Left lung (tissue), 10 donors: ENCODE measurements around the gene KCNH2. TPM values are rescaled to one million over a fixed set of nuclear protein-coding genes. Genes with fewer than 3 reads are reported as not detected.

Source experiments
- ATAC-seq: fragments of 200-7000 bp; cut with Tn5 transposase; one replicate; pipeline ENCODE4 v1.9.1; 2020; ENCODE audit warnings: moderate library complexity
- DNase-seq, 4 donors: peaks; one replicate each; pipeline ENCODE4 v3.0.0-alpha.2; 2013 to 2020
- H3K27ac ChIP-seq, 2 donors: fragments of 200-600 bp; sonication (generic) in 1 of 2; one replicate each; pipeline versions ENCODE4 v1.5.0 to v1.8.0; 2020 to 2021
- H3K27me3 ChIP-seq, 2 donors: fragments of 200-600 bp; sonication (generic) in 1 of 2; one replicate each; pipeline versions ENCODE4 v1.5.0 to v1.8.0; 2020 to 2021
- H3K36me3 ChIP-seq, 2 donors: fragments of 200-600 bp; sonication (generic) in 1 of 2; one replicate each; pipeline versions ENCODE4 v1.5.0 to v1.8.0; 2020 to 2021
- H3K4me1 ChIP-seq, 2 donors: fragments of 200-600 bp; one replicate each; pipeline ENCODE4 v1.8.0; 2021
- H3K4me3 ChIP-seq, 2 donors: fragments of 200-600 bp; sonication (generic) in 1 of 2; one replicate each; pipeline versions ENCODE4 v1.5.0 to v1.8.0; 2020 to 2021; ENCODE audit warnings: mild to moderate bottlenecking in 1 of 2
- H3K9me3 ChIP-seq, 2 donors: fragments of 200-600 bp; sonication (generic) in 1 of 2; one replicate each; pipeline versions ENCODE4 v1.5.0 to v1.8.0; 2020 to 2021
- intact Hi-C, 2 donors: fragments of 100-400 bp; cut with DNase I; formaldehyde crosslinking; loops; one replicate each; pipeline versions ENCODE4 v1.11.2 to v1.14.2; 2022
- polyA plus RNA-seq, 6 donors: library from polyadenylated mRNA; unstranded; fragments of 120-200 nt; gene quantifications; one replicate each; pipeline ENCODE4 v1.2.1, GENCODE V29; 2013; ENCODE audit not compliant: insufficient read length in 6 of 6
- total RNA-seq, 2 donors: library from RNA; stranded (reverse); fragmentation: NEBNext Ultra II Directional; extraction: Animal tissue kit (Norgen Biotek cat#: 25700); gene quantifications; one replicate each; pipeline ENCODE4 v1.2.1, GENCODE V29; 2021
- TF ChIP-seq, protein P1 (sequence below), 2 donors: fragments of 200-600 bp; sonication (generic) in 1 of 2; IDR thresholded peaks; one replicate each; pipeline versions ENCODE4 v1.5.0 to v1.8.0; 2021; ENCODE audit warnings: antibody characterized with exemption in 2 of 2
- donor health status: DM: no; HTN: yes; CAD: no.
- donor health status: DM: no; HTN: no; CAD: no.

The KCNH2 gene
- total and polyA plus RNA-seq, 8 donors, result 0.82 to 5.3 (median 4.2) TPM

DNA sequence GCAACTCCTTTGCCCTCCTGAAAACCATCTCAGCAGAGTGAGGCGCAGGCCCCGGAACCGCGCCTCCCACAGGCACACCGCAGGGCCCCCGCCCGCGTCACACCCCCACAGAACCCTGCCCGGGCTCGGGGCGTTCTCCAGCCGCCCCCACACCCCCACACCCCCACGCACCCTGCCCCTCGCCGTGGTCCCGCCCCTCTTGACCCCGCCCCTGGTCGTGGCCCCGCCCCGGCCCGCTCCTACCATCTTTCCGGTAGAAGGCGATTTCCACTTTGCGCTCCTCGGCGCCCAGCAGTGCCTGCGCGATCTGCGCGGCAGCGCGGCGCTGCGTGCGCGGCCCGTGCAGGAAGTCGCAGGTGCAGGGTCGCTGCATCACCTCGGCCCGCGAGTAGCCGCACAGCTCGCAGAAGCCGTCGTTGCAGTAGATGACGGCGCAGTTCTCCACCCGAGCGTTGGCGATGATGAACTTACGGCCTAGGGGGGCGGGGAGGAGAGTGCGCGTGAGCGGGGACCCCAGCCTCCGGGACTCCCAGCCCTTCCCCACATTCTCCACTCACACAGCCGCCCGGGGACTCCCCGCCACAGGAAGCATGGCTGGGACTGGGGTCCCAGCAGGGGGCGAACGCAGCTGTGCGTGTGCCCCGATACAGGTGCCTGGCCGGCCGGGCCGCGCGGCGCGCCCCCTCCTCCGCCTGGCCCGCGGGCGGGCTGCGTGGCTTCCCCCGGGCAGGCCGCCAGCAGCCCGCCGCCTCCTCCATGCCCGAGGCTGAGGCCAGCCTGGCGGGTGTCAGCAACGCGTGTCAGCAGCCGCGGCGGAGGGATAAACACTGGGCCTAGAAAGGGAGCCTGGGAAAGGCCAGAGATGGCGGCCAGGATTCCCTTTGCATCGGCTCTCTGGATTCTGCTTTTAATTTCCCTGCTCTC lies 3.4 kb downstream of the KCNH2 start:
- Histone ChIP-seq H3K27ac (no peak overlapping the region), H3K4me1 (peaks cover 14 to 41% of the 10 kb centered on the region in 2 donors), H3K36me3 (no peaks in the 10 kb centered on the region), H3K9me3 (no peaks in the 10 kb centered on the region), H3K27me3 (peaks cover 40 to 97% of the 10 kb centered on the region in 2 donors), H3K4me3 (peak overlapping the region; percentile 15 to 39)
- TF ChIP-seq, protein P1, sequence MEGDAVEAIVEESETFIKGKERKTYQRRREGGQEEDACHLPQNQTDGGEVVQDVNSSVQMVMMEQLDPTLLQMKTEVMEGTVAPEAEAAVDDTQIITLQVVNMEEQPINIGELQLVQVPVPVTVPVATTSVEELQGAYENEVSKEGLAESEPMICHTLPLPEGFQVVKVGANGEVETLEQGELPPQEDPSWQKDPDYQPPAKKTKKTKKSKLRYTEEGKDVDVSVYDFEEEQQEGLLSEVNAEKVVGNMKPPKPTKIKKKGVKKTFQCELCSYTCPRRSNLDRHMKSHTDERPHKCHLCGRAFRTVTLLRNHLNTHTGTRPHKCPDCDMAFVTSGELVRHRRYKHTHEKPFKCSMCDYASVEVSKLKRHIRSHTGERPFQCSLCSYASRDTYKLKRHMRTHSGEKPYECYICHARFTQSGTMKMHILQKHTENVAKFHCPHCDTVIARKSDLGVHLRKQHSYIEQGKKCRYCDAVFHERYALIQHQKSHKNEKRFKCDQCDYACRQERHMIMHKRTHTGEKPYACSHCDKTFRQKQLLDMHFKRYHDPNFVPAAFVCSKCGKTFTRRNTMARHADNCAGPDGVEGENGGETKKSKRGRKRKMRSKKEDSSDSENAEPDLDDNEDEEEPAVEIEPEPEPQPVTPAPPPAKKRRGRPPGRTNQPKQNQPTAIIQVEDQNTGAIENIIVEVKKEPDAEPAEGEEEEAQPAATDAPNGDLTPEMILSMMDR (IDR thresholded peaks at IDR 0.05), result no peak
- intact Hi-C loops, result no loop called here
- DNase-seq (peak in 1 of 4 donors; percentile 86), ATAC-seq (peak; percentile 57)

DNA sequence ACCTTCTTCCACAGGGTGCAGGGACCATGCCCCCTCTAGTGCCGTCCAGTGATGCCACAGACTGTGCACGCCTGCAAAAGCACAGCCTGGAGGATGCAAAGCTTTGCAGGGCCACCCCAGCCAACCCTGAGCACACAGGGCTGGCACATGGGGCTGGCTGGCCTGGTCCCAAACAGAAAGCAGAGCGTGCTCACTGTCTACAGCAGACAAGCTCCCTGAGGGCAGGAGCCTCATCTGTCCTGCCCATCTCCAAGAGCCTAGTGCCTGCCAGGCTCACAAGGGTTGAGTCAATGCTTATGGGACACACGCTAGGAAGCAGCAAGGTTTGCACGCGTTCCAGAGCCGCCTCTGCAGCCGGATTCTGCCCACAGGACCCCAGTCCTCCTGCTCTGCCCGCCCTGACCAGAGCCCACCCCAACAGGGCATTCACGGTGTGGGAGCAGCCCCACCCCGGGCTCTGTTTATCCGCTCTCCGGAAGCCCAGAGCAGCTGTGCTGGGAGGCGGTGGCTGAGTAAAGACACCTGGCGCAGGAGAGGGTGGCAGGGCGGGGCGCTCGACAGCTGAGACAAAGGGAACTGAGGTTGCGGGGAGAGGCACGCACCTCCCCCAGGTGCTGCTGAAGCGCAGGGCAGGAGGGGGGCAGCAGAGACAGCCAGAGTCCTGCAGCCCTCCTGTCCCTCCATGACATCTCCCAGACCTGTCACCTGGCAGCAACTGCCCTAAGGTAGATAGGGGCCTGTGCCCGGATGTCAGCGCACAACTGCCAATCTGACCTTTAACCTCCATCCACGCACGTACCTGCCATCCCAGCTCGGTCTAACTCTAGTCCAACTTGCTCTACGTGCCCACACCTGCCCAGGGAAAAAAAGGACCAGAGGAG lies 4.3 kb downstream of the KCNH2 start:
- TF ChIP-seq, protein P1 (IDR thresholded peaks at IDR 0.05), result no peak
- Histone ChIP-seq H3K4me1 (peaks cover 14 to 37% of the 10 kb centered on the region in 2 donors), H3K27ac (no peak overlapping the region), H3K4me3 (no peak overlapping the region), H3K36me3 (no peaks in the 10 kb centered on the region), H3K9me3 (no peaks in the 10 kb centered on the region), H3K27me3 (peaks cover 31 to 97% of the 10 kb centered on the region in 2 donors)
- DNase-seq, result peak in 1 of 4 donors; percentile 74
- no peak for ATAC-seq
- intact Hi-C loops, result no loop called here

DNA sequence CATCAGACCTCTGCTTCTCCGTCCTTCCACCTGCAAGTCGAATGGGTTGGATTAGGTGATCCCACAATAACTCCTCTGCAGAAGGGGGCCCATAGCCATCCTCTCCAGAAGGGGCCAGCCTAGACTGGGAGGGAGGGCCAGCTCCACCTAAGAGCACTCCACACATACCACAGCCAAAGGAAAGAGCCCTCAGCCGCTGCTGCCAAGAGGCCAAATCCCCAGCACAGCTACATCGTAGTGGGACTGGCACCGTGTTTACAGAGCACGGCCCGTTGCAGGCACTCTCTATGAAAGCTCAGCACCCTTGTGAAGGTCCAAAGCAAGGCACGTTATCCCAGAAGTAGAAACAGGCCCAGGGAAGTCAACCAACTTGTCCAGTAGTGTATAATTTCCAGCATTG lies 5.4 kb downstream of the KCNH2 start:
- Histone ChIP-seq H3K27me3 (peaks cover 26 to 93% of the 10 kb centered on the region in 2 donors), H3K27ac (no peak overlapping the region), H3K4me3 (no peak overlapping the region), H3K4me1 (peaks cover 14 to 35% of the 10 kb centered on the region in 2 donors), H3K36me3 (no peaks in the 10 kb centered on the region), H3K9me3 (no peaks in the 10 kb centered on the region)
- intact Hi-C loops, result no loop called here
- DNase-seq (peak in 1 of 4 donors; percentile 47), ATAC-seq (peak; percentile 45)
- TF ChIP-seq, protein P1 (IDR thresholded peaks at IDR 0.05), result no peak

DNA sequence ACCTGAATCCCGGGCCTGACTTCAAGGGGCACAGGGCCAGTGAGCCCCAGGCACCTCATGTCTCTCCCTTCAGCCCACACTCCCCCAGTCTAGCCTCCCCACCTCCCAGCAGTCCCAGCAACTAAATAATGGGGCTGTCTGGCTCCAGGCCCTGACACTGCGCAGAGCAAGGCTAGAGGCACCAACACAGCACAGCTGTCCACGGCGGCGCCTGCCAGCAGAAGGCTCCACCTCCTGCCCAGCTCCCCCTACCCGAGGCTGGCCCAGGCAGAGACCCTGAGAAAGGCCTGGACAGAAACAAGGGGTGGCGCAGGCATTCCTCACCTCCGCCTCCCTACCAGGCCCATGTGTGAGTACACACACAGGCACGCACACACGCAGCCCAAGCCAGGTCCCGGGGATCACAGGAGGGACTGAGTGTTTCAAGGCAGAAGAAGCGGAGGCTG lies 6.1 kb downstream of the KCNH2 start:
- H3K27me3 ChIP-seq, result peaks cover 20 to 88% of the 10 kb centered on the region in 2 donors
- no peak overlapping the region for H3K4me3 ChIP-seq
- ATAC-seq (peak; percentile 13), DNase-seq (peak in 3 of 4 donors; percentile 76 to 90 (median 86))
- peaks cover 14 to 35% of the 10 kb centered on the region in 2 donors for H3K4me1 ChIP-seq
- H3K36me3 ChIP-seq, result no peaks in the 10 kb centered on the region
- intact Hi-C loops, result no loop called here
- TF ChIP-seq, protein P1 (IDR thresholded peaks at IDR 0.05), result no peak
- H3K9me3 ChIP-seq, result no peaks in the 10 kb centered on the region
- H3K27ac ChIP-seq, result no peak overlapping the region
